Neuronal stem cell (in vitro differentiated cells): ENCODE results near the gene ZFP92.

Experiments
- DNase-seq: peaks from one replicate; pipeline ENCODE4 v3.0.0-alpha.2; 2013; ENCODE audit warnings: low spot score
- H2AFZ ChIP-seq: one replicate; pipeline ENCODE4 v1.6.1; 2013; ENCODE audit warnings: mild to moderate bottlenecking, low read length, inconsistent platforms
- H2AK5ac ChIP-seq: 2 replicates; pipeline ENCODE4 v1.6.1; 2013; ENCODE audit warnings: low read depth, mild to moderate bottlenecking, inconsistent platforms, low read length, moderate library complexity, mixed read lengths
- H2BK120ac ChIP-seq: 2 replicates; pipeline ENCODE4 v1.6.1; 2013; ENCODE audit warnings: low read depth, mild to moderate bottlenecking, inconsistent platforms, low read length, moderate library complexity, mixed read lengths
- H2BK12ac ChIP-seq: one replicate; pipeline ENCODE4 v1.6.1; 2013; ENCODE audit warnings: low read length, inconsistent platforms
- H2BK15ac ChIP-seq: 2 replicates; pipeline ENCODE4 v1.6.1; 2013; ENCODE audit warnings: mild to moderate bottlenecking, low read length, inconsistent platforms, mixed read lengths
- H2BK5ac ChIP-seq: one replicate; pipeline ENCODE4 v1.6.1; 2013; ENCODE audit warnings: inconsistent platforms, mild to moderate bottlenecking, low read length, moderate library complexity
- H3K14ac ChIP-seq: one replicate; pipeline ENCODE4 v1.6.1; 2013; ENCODE audit warnings: low read length, inconsistent platforms
- H3K18ac ChIP-seq: 2 replicates; pipeline ENCODE4 v1.6.1; 2013; ENCODE audit warnings: low read length, inconsistent platforms
- H3K23ac ChIP-seq: 2 replicates; pipeline ENCODE4 v1.6.1; 2013; ENCODE audit warnings: low read depth, mild to moderate bottlenecking, mixed read lengths, low read length, inconsistent platforms; ENCODE audit not compliant: poor library complexity
- H3K27ac ChIP-seq: replicated peaks from 3 replicates; pipeline ENCODE4 v1.5.1; 2013; ENCODE audit warnings: low read length, inconsistent platforms
- H3K27me3 ChIP-seq, 3 experiments: 2 replicates each; pipeline ENCODE4 v1.6.1; 2013; ENCODE audit warnings: low read length in 3 of 3, mild to moderate bottlenecking in 2 of 3, inconsistent platforms in 1 of 3, low read depth in 1 of 3, mixed read lengths in 1 of 3, moderate library complexity in 1 of 3; ENCODE audit not compliant: control insufficient read depth in 3 of 3, insufficient read depth in 3 of 3
- H3K36me3 ChIP-seq, 2 donors: replicated peaks in 1 of 2; 2 replicates each; pipeline ENCODE4 v1.6.1; 2013; ENCODE audit warnings: low read length in 2 of 2; ENCODE audit not compliant: control insufficient read depth in 2 of 2, insufficient read depth in 2 of 2
- H3K4ac ChIP-seq: 2 replicates; pipeline ENCODE4 v1.6.1; 2013; ENCODE audit warnings: inconsistent platforms, mild to moderate bottlenecking, low read length, moderate library complexity
- H3K4me1 ChIP-seq, 2 donors: 1 replicate in 1 of 2; 2 replicates in 1 of 2; pipeline ENCODE4 v1.6.1; 2013; ENCODE audit warnings: low read length in 2 of 2, low read depth in 1 of 2; ENCODE audit not compliant: control insufficient read depth in 2 of 2, insufficient read depth in 1 of 2
- H3K4me2 ChIP-seq: one replicate; pipeline ENCODE4 v1.6.1; 2013; ENCODE audit warnings: mild to moderate bottlenecking, low read length, inconsistent platforms; ENCODE audit not compliant: insufficient read depth, poor library complexity, severe bottlenecking
- H3K4me3 ChIP-seq, 2 donors: 2 replicates each; pipeline ENCODE4 v1.5.1; 2013; ENCODE audit warnings: low read length in 2 of 2, mild to moderate bottlenecking in 2 of 2, inconsistent platforms in 1 of 2, moderate library complexity in 1 of 2
- H3K79me1 ChIP-seq: one replicate; pipeline ENCODE4 v1.6.1; 2013; ENCODE audit warnings: low read depth, mild to moderate bottlenecking, inconsistent platforms, low read length, moderate library complexity
- H3K9ac ChIP-seq: one replicate; pipeline ENCODE4 v1.6.1; 2013; ENCODE audit warnings: mild to moderate bottlenecking, low read depth, low read length, inconsistent platforms; ENCODE audit not compliant: poor library complexity
- H3K9me3 ChIP-seq, 2 donors: replicated peaks in 1 of 2; 2 replicates each; pipeline versions ENCODE3 to v1.6.1; 2013; ENCODE audit warnings: low read length in 2 of 2, mild to moderate bottlenecking in 2 of 2, inconsistent platforms in 1 of 2, low read depth in 1 of 2, mixed read lengths in 1 of 2, moderate library complexity in 1 of 2; ENCODE audit not compliant: control insufficient read depth in 2 of 2, insufficient read depth in 1 of 2
- H4K8ac ChIP-seq: one replicate; pipeline ENCODE4 v1.6.1; 2013; ENCODE audit warnings: low read depth, mild to moderate bottlenecking, inconsistent platforms, low read length, moderate library complexity
- H4K91ac ChIP-seq: one replicate; pipeline ENCODE4 v1.6.1; 2013; ENCODE audit warnings: low read length, low read depth, mild to moderate bottlenecking, inconsistent platforms; ENCODE audit not compliant: poor library complexity
- WGBS, 2 donors: extraction: QIAGEN DNeasy Blood & Tissue Kit; methylation state at CpG; one replicate each; pipeline ENCODE4 v1.1.7; 2013; ENCODE audit warnings: missing lambda C conversion rate in 2 of 2, mixed read lengths in 1 of 2; ENCODE audit not compliant: insufficient read length in 2 of 2, insufficient replicate concordance in 1 of 2; ENCODE audit errors: extremely low coverage in 2 of 2; 5-methylcytosine and 5-hydroxymethylcytosine counted together

Gene ZFP92

GRCh38 chrX:153374426-153374825 lies 36.8 kb upstream of the ZFP92 start:
- Histone ChIP-seq H3K4me1 (no peaks in the 10 kb centered on the region), H3K4ac (no peak overlapping the region), H3K79me1 (peaks cover 1% of the 10 kb centered on the region), H3K23ac (no peak overlapping the region), H2AK5ac (no peak overlapping the region), H3K18ac (no peak overlapping the region), H3K14ac (no peak overlapping the region), H3K4me2 (no peak overlapping the region), H3K4me3 (no peak overlapping the region), H3K9ac (no peak overlapping the region), H2BK120ac (no peak overlapping the region), H2BK5ac (no peak overlapping the region), H4K8ac (no peak overlapping the region), H3K27ac (no peak overlapping the region), H3K36me3 (no peaks in the 10 kb centered on the region), H2BK15ac (no peak overlapping the region), H3K9me3 (no peaks in the 10 kb centered on the region), H3K27me3 (peaks cover 0 to 35% (median 0%) of the 10 kb centered on the region in 3 experiments), H2BK12ac (no peak overlapping the region), H4K91ac (no peak overlapping the region), H2AFZ (no peak overlapping the region)
- no peak for DNase-seq
- WGBS, 2 donors = no CpG with 5 or more reads among the region's 7 CpGs

- Histone ChIP-seq H3K4me3 (no peak overlapping the region), H2AFZ (no peak overlapping the region), H2BK15ac (no peak overlapping the region), H3K9ac (no peak overlapping the region), H3K27ac (no peak overlapping the region), H3K18ac (no peak overlapping the region), H4K8ac (no peak overlapping the region), H3K14ac (no peak overlapping the region), H3K27me3 (peaks cover 0 to 28% (median 0%) of the 10 kb centered on the region in 3 experiments), H2AK5ac (no peak overlapping the region), H3K4me2 (no peak overlapping the region), H3K4me1 (no peaks in the 10 kb centered on the region), H3K4ac (no peak overlapping the region), H2BK12ac (no peak overlapping the region), H3K9me3 (no peaks in the 10 kb centered on the region), H2BK120ac (no peak overlapping the region), H3K36me3 (no peaks in the 10 kb centered on the region), H2BK5ac (no peak overlapping the region), H3K79me1 (peaks cover 1% of the 10 kb centered on the region), H4K91ac (no peak overlapping the region), H3K23ac (no peak overlapping the region)
- no CpG with 5 or more reads among the region's 5 CpGs for WGBS, 2 donors
- DNase-seq = no peak
These were observed 35.7 kb upstream of the ZFP92 start for GRCh38 chrX:153375571-153375970.

GRCh38 chrX:153377727-153378126 lies 33.5 kb upstream of the ZFP92 start:
- H2BK120ac ChIP-seq = no peak overlapping the region
- H4K8ac ChIP-seq = no peak overlapping the region
- H2AFZ ChIP-seq = no peak overlapping the region
- H3K79me1 ChIP-seq = peaks cover 1% of the 10 kb centered on the region
- no peak overlapping the region for H3K4me2 ChIP-seq
- H3K9ac ChIP-seq = no peak overlapping the region
- peaks cover 0 to 14% (median 0%) of the 10 kb centered on the region in 3 experiments for H3K27me3 ChIP-seq
- H3K4me3 ChIP-seq = no peak overlapping the region
- peaks cover 0 to 3% of the 10 kb centered on the region in 2 donors for H3K9me3 ChIP-seq
- no CpG with 5 or more reads among the region's 3 CpGs for WGBS, 2 donors
- H3K27ac ChIP-seq = no peak overlapping the region
- no peak overlapping the region for H2BK15ac ChIP-seq
- H2BK12ac ChIP-seq = no peak overlapping the region
- H3K36me3 ChIP-seq = no peaks in the 10 kb centered on the region
- DNase-seq = no peak
- no peak overlapping the region for H3K4ac ChIP-seq
- H3K23ac ChIP-seq = no peak overlapping the region
- H2AK5ac ChIP-seq = no peak overlapping the region
- no peak overlapping the region for H4K91ac ChIP-seq
- no peak overlapping the region for H3K18ac ChIP-seq
- no peak overlapping the region for H2BK5ac ChIP-seq
- peaks cover 0 to 4% of the 10 kb centered on the region in 2 donors for H3K4me1 ChIP-seq
- H3K14ac ChIP-seq = no peak overlapping the region

GRCh38 chrX:153378607-153379006 lies 32.7 kb upstream of the ZFP92 start:
- Histone ChIP-seq H2AK5ac (no peak overlapping the region), H3K23ac (no peak overlapping the region), H3K9me3 (peaks cover 0 to 3% of the 10 kb centered on the region in 2 donors), H3K27me3 (peaks cover 0 to 8% (median 0%) of the 10 kb centered on the region in 3 experiments), H2BK120ac (no peak overlapping the region), H4K8ac (no peak overlapping the region), H3K79me1 (peaks cover 5% of the 10 kb centered on the region), H3K27ac (no peak overlapping the region), H2BK12ac (no peak overlapping the region), H2BK15ac (no peak overlapping the region), H3K4me1 (peaks cover 0 to 4% of the 10 kb centered on the region in 2 donors), H3K4ac (no peak overlapping the region), H2BK5ac (no peak overlapping the region), H3K14ac (no peak overlapping the region), H3K4me2 (no peak overlapping the region), H2AFZ (no peak overlapping the region), H3K36me3 (no peaks in the 10 kb centered on the region), H4K91ac (no peak overlapping the region), H3K4me3 (no peak overlapping the region), H3K18ac (no peak overlapping the region), H3K9ac (no peak overlapping the region)
- DNase-seq = no peak
- no CpG with 5 or more reads among the region's 4 CpGs for WGBS, 2 donors
